ENCODE data around the gene GTF2F2. TPM values are rescaled to one million over a fixed set of nuclear protein-coding genes. Genes with fewer than 3 reads are reported as not detected.

The GTF2F2 gene
- total RNA-seq, 2 experiments from 2014 or later = 20.1 to 25.1 TPM

- ChIA-PET POLR2A (interaction anchor here (0.7 kb wide), 2 partner anchors 11 to 837 kb away, joined by 3 to 4 read pairs; no protein-coding TSS in a partner anchor), CTCF (ENCODE audit: unreplicated experiment) (no interaction called here)
- TF ChIP-seq EZH2phosphoT487 (IDR thresholded peaks at IDR 0.05; ENCODE audit: borderline replicate concordance, low read depth, low read length) = no peak
- TF ChIP-seq, protein P1, sequence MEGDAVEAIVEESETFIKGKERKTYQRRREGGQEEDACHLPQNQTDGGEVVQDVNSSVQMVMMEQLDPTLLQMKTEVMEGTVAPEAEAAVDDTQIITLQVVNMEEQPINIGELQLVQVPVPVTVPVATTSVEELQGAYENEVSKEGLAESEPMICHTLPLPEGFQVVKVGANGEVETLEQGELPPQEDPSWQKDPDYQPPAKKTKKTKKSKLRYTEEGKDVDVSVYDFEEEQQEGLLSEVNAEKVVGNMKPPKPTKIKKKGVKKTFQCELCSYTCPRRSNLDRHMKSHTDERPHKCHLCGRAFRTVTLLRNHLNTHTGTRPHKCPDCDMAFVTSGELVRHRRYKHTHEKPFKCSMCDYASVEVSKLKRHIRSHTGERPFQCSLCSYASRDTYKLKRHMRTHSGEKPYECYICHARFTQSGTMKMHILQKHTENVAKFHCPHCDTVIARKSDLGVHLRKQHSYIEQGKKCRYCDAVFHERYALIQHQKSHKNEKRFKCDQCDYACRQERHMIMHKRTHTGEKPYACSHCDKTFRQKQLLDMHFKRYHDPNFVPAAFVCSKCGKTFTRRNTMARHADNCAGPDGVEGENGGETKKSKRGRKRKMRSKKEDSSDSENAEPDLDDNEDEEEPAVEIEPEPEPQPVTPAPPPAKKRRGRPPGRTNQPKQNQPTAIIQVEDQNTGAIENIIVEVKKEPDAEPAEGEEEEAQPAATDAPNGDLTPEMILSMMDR (conservative IDR thresholded peaks at IDR 0.05; ENCODE audit: low read length) = no peak
- no peak overlapping the region for H2AFZ ChIP-seq (ENCODE audit: low read length)
- no TSS peak for BruUV-seq (replicated peaks)
- no peaks in the 10 kb centered on the region for H3K79me2 ChIP-seq (ENCODE audit: insufficient read depth, low read depth, low read length)
- H4K20me1 ChIP-seq (ENCODE audit: insufficient read depth, low read length) = no peaks in the 10 kb centered on the region
- no peak for DNase-seq (ENCODE audit: low spot score)
- H3K9me3 ChIP-seq (ENCODE audit: low read length) = no peaks in the 10 kb centered on the region
- H3K9me2 ChIP-seq (ENCODE audit: insufficient read depth, low read length) = no peaks in the 10 kb centered on the region
- H3K4me2 ChIP-seq (ENCODE audit: low read length) = no peak overlapping the region
- no peak overlapping the region for H3K27ac ChIP-seq (ENCODE audit: low read depth, low read length, poor library complexity, severe bottlenecking)
- intact Hi-C loops (cut with micrococcal nuclease; ENCODE audit: unreplicated experiment) = no loop called here
- H3K36me3 ChIP-seq (ENCODE audit: insufficient read depth, low read length) = no peaks in the 10 kb centered on the region
- H3K4me3 ChIP-seq (ENCODE audit: low read depth, low read length, poor library complexity, severe bottlenecking) = no peak overlapping the region
- H3K4me1 ChIP-seq (ENCODE audit: insufficient read depth, low read length, poor library complexity, severe bottlenecking) = no peaks in the 10 kb centered on the region
Observed at GRCh38 chr13:45074721-45075120, 45.6 kb upstream of the GTF2F2 start.

- ChIA-PET POLR2A (interaction anchor here (0.6 kb wide), 1 partner anchor 605 kb away, joined by 3 read pairs; no protein-coding TSS in a partner anchor), CTCF (ENCODE audit: unreplicated experiment) (no interaction called here)
- no peaks in the 10 kb centered on the region for H3K9me3 ChIP-seq (ENCODE audit: low read length)
- H3K79me2 ChIP-seq (ENCODE audit: insufficient read depth, low read depth, low read length) = no peaks in the 10 kb centered on the region
- H2AFZ ChIP-seq (ENCODE audit: low read length) = no peak overlapping the region
- H3K4me1 ChIP-seq (ENCODE audit: insufficient read depth, low read length, poor library complexity, severe bottlenecking) = no peaks in the 10 kb centered on the region
- TF ChIP-seq EZH2phosphoT487 (IDR thresholded peaks at IDR 0.05; ENCODE audit: borderline replicate concordance, low read depth, low read length) = no peak
- TF ChIP-seq, protein P1 (conservative IDR thresholded peaks at IDR 0.05; ENCODE audit: low read length) = no peak
- no peak for DNase-seq (ENCODE audit: low spot score)
- BruUV-seq (replicated peaks) = no TSS peak
- no peaks in the 10 kb centered on the region for H3K36me3 ChIP-seq (ENCODE audit: insufficient read depth, low read length)
- H3K4me3 ChIP-seq (ENCODE audit: low read depth, low read length, poor library complexity, severe bottlenecking) = no peak overlapping the region
- intact Hi-C loops (cut with micrococcal nuclease; ENCODE audit: unreplicated experiment) = no loop called here
- H3K27ac ChIP-seq (ENCODE audit: low read depth, low read length, poor library complexity, severe bottlenecking) = no peak overlapping the region
- H4K20me1 ChIP-seq (ENCODE audit: insufficient read depth, low read length) = no peaks in the 10 kb centered on the region
- H3K4me2 ChIP-seq (ENCODE audit: low read length) = no peak overlapping the region
- no peaks in the 10 kb centered on the region for H3K9me2 ChIP-seq (ENCODE audit: insufficient read depth, low read length)
Observed at GRCh38 chr13:45078003-45078402, 42.3 kb upstream of the GTF2F2 start.

DNA sequence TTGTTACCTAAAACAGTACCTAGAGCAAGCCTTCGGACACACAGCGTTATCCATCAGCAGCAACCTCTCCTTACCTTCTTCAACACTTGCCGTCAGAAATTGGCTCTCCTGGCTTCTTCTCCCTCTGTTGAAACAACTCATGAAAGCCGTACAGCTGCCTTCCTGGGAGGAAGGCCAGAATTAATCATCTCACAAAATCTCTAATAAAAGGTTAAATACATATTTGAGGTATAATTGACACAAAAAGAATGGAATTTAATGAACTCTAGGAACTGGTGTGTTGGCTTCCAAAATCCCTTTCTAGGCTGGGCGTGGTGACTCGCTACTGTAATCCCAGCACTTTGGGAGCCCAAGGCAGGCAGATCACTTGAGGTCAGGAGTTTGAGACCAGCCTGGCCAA, 37.3 kb upstream of the GTF2F2 start:
- H3K4me3 ChIP-seq (ENCODE audit: low read depth, low read length, poor library complexity, severe bottlenecking) = no peak overlapping the region
- H3K9me3 ChIP-seq (ENCODE audit: low read length) = no peaks in the 10 kb centered on the region
- H3K27ac ChIP-seq (ENCODE audit: low read depth, low read length, poor library complexity, severe bottlenecking) = no peak overlapping the region
- no peaks in the 10 kb centered on the region for H3K36me3 ChIP-seq (ENCODE audit: insufficient read depth, low read length)
- no peaks in the 10 kb centered on the region for H3K9me2 ChIP-seq (ENCODE audit: insufficient read depth, low read length)
- H3K4me1 ChIP-seq (ENCODE audit: insufficient read depth, low read length, poor library complexity, severe bottlenecking) = no peaks in the 10 kb centered on the region
- H3K79me2 ChIP-seq (ENCODE audit: insufficient read depth, low read depth, low read length) = no peaks in the 10 kb centered on the region
- ChIA-PET CTCF (ENCODE audit: unreplicated experiment) (no interaction called here), POLR2A (no interaction called here)
- H3K4me2 ChIP-seq (ENCODE audit: low read length) = no peak overlapping the region
- DNase-seq (ENCODE audit: low spot score) = no peak
- intact Hi-C loops (cut with micrococcal nuclease; ENCODE audit: unreplicated experiment) = no loop called here
- BruUV-seq (replicated peaks) = no TSS peak
- no peak overlapping the region for H2AFZ ChIP-seq (ENCODE audit: low read length)
- TF ChIP-seq EZH2phosphoT487 (IDR thresholded peaks at IDR 0.05; ENCODE audit: borderline replicate concordance, low read depth, low read length) = no peak
- TF ChIP-seq, protein P1 (conservative IDR thresholded peaks at IDR 0.05; ENCODE audit: low read length) = no peak
- H4K20me1 ChIP-seq (ENCODE audit: insufficient read depth, low read length) = no peaks in the 10 kb centered on the region
